GM21367 (cell line): ENCODE data around the gene SSR1.
"Not testable (repeated sequence)": the region's sequence is repeated elsewhere in the genome, so short reads cannot be mapped to it uniquely, and the experiment has no call there.

Experiments used
- ATAC-seq: cut with Tn5 transposase; IDR thresholded peaks from one replicate; pipeline ENCODE4 v1.9.1; 2021; ENCODE audit not compliant: unreplicated experiment

Gene SSR1

DNA sequence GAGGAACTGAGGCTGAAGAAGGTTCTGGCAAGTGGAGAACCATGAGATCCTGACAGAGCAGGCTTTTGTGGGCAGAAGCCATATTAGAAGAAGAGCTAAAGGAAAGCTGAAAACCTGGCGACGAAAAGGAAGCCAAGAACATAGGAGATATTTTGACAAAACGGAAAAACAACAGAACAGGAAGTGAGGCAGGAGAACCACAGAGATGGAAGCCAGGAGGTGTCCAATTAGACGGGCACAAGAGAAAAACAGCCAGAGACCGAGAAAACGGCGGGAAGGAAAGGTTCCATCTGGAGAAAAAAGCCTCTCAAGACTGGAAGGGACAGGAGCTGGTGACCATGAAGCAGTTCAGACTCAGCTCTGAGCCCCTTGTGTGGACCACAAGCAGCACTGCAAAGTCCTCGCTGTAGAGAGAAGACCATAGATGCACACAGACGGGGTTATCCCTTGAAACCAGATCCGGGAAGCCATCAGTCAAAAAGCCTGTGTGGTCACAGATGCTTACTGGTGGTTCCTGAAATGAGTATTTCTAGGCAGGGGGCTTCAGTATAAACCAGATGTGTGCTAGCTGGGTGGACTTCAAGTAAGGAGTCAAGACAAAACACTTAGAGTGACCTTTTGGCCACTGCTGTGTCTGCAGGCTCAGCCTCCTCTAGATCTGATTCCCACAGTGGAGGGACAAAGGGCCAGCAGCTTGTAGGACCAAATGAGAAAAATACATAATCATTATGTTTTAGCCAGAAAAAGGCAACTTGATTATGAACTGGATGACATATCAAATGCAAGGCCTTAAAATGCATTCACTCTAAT is 30.7 kb downstream of the SSR1 start:
- no peak for ATAC-seq

DNA sequence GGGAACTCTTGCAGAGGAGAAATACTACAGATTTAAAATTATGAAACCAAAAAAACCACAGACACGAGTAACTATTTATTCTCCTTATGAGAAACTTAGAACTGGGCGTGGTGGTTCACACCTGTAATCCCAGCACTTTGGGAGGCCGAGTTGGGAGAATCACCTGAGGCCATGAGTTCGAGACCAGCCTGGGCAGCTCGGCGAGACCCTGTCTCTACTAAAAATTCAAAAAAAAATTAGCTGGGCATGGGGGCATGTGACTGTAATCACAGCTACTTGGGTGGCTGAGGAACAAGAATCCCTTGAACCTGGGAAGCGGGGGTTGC is 36.8 kb downstream of the SSR1 start:
- no peak for ATAC-seq

DNA sequence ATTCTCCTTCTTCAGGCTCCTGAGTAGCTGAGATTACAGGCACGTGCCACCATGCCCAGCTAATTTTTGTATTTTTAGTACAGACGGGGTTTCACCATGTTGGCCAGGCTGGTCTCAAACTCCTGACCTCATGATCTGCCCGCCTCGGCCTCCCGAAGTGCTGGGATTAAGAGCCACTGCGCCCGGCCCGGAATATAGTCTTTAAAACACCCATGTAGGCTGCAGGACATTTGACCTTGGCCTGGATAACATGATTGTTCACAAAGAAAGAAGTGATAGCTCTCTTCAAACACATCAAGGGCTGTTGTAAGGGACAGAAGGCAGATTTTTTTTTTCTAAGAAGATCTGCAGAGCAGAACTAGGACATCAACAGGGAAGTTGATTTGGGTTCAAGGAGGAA is 38.5 kb downstream of the SSR1 start:
- not testable (repeated sequence) for ATAC-seq

DNA sequence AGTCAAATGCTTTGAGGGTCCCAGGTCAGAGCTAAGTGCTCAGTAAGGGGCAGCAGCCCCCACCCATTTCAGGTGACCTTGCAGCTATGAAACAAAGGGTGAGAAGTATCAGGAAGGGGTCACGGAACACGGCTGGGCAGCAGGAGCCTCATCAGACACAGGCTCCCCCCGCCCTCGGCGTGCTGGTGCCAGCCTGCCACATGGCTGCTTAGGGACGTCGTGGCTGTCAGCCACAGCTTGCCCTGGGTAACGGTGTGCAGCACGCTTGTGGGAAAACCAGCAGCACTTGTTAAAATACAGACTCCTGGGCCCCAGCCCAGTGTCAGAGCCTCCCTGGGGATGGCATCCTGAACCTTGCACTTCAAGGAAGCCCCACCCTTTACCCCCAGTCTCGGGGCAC is 39.3 kb downstream of the SSR1 start:
- ATAC-seq = no peak

DNA sequence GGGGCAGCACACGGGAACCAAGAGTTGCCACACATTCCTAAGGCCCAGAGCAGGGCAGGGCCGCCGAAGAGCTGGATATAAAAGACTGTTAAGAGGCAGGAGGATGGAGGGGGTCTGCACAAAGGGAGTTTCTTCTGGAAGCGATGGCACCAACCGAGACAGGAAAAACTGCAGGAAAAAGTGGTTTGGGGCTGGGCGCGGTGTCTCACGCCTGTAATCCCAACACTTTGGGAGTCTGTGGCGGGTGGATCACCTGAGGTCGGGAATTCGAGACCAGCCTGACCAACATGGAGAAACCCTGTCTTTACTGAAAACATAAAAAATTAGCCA is 41.8 kb downstream of the SSR1 start:
- no peak for ATAC-seq

DNA sequence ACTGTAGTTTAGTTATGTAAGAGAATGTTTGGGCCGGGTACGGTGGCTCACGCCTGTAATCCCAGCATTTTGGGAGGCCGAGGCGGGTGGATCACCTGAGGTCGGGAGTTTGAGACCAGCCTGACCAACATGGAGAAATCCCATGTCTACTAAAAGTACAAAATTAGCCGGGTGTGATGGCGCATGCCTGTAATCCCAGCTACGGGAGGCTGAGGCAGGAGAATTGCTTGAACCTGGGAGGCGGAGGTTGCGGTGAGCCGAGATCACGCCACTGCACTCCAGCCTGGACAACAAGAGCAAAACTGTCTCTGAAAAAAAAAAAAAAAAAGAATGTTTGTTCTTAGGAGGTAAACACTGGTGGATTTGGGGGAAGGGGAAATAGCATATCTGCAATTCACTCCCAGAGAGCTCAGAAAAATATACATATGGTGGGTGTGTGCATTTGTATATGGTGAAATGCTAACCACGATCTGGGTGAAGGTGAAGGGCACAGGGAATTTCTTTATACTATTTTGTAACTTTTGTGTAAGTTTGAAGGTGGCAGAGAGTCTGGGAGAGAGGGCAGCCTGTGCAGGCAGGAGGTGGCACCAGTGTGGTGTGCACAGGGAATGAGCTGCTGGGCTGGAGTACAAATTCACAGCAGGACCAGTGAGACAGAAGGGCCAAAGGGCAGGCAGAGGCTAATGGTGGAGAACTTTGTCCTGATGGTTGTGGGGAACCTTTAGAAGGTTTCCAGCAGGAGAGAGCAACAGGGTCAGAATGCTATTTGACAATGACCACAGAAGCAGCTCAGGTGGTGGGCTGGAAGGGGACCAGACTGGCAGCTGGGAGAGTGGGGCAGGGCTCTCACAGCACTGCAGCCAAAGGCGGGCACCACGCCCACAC is 42.4 kb downstream of the SSR1 start:
- no peak for ATAC-seq

DNA sequence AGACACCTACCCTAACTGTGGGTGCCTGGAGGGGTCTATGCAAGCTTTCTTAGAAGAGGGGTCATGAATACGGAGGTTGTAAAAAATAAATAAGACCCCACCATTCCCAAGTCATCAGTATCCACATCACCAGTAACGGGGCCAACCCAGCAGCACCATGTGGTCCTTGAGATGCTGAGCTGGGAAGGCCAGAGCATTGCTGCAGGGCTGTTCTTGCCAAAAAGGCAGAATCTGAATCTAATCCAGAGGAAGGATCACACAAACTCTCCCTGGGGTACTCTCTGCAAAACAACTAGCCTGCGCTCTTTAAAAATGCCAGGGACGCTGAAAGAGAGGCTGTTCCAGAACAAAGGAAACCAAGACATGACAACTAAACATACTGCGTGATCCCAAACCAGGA is 43.2 kb downstream of the SSR1 start:
- no peak for ATAC-seq

DNA sequence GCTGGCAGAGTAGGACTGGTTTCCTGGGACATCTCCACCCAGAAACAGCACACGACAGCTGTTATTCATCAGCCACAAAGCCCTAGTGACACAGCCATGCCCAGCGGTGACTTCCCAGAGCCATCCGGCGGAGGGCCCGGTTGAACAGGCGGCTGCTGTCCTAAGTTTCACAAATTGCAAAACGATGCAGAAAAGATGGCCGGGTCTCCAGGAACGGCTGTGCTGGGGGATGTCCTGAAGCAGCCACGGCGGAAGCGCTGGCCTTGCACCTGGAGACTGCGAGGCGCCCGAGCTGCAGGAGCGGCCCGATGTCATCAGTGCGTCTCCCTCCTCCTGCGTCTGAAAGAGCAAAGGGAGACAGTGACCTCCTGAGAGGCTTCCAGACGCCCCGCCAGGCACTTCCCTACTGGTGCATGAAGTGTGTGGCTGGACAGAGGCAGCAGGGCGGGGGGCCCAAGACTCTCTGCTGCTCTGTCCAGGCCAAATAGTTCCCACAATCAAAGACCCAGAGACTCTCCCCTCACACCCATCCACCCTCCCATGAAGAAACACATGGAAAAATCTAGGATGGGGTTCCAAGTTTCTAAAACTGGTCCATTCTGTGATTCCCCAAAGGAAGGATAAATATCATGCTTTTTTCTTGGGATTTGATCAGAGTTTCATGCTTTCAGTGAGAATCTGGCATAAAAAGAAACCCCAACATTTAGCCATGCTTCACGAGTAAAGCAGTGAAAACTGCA is 44.0 kb downstream of the SSR1 start:
- ATAC-seq = no peak

DNA sequence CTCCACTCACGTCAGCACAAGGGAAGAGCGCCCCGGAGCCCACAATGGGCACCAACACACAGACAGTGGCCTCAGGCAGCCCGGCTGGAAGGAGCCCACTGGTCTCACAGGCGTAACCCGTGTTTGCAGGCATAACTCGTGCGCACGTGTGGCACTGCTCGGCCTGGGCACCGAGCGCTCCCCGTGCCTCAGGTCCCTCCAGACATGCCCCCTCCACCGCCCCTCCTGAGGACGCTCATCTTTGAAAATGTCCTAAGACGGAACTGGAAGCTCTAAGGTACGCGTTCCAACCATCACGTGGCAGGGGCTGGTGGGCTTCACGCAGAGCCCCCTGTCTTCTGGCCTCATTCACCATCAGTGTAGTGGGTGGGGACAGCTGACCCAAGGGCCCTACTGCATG is 44.6 kb downstream of the SSR1 start:
- ATAC-seq = no peak

DNA sequence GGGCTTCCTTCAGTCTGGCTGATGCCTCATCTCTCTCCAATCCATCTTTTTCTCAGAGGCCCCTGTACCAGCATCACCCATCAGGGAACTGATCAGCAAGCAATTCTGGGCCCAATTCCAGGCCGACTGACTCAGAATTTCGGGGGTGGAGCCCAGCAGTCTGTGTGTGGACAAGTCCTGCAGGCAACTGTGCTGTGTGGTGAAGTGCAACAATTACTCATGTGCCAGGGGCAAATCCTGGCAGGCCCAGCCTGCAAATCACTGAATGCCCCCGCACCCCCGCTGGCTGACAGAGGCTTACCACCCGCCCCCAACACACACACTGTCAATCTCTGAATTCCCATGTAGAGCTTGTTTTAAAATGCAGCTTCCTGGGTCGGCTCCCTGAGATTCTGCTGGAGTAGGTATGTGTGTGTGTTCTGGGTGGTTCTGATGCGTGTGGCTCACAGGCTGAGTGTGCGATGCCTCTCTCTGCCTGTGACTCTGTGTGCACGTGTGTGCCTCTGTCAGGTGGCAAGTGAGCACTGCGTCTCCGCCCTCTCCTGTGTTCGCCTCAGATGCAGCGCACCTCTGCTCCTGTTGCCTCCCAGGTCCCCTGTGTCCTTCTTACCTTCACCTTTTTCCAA is 45.4 kb downstream of the SSR1 start:
- ATAC-seq = no peak

DNA sequence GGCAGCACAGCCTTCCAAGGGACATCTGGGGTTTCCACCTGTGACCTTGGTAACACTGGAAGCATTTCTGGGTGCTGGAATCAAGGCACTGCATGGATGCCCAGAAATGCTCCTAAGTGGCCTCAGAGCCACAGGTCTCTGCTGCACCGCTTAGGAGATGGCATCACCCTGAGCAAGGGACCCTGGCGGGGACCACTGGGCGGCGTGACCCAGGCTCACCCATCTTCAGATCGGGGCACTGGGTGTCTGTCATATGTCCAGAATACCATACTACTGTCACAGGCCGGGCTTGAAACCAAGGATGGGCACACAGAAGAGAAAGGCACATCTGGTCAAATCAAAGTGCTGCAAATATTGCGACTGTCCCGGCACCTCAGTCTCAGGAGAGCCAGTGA is 45.9 kb downstream of the SSR1 start:
- no peak for ATAC-seq

DNA sequence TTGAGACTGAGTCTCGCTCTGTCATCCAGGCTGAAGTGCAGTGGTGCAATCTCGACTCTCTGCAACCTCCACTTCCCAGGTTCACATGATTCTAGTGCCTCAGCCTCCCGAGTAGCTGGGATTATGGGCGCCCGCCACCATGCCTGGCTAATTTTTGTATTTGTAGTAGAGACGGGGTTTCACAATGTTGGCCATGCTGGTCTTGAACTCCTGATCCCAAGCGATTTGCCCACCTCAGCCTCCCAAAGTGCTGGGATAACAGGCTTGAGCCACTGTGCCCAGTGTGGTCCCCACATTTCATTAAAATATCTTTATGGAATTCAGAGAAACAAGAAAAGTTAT is 47.6 kb downstream of the SSR1 start:
- not testable (repeated sequence) for ATAC-seq

DNA sequence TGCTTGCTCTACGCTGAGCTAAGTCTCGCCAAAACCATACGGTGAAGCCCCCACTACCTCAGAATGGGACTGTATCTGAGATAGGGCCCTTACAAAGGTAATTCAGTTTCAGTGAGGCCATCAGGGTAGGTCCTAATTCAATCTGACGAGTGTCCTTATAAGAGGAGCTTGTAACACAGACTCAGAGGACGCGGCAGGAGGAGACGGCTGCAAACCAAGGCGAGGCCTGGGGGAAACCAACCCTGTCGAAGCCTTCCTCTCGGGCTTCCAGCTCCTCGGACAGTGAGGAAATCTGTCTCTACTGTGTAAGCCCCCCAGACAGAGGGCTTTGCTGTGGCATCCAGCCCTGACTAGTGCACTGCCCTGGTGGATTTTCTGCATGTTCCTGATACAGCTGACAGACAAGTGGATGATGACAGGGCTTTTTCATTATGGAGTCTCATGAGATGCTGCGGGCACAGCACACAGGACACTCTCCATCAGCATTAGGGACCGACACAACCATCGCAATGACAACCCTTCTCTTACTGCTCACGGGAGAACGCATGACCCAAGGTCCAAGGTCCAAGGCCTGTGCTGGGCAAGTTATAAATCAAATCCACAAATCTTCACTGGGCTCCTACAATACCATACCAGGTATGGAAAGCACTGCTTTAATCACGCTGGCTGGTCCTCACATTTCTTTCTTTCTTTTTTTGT is 48.2 kb downstream of the SSR1 start:
- ATAC-seq = no peak

DNA sequence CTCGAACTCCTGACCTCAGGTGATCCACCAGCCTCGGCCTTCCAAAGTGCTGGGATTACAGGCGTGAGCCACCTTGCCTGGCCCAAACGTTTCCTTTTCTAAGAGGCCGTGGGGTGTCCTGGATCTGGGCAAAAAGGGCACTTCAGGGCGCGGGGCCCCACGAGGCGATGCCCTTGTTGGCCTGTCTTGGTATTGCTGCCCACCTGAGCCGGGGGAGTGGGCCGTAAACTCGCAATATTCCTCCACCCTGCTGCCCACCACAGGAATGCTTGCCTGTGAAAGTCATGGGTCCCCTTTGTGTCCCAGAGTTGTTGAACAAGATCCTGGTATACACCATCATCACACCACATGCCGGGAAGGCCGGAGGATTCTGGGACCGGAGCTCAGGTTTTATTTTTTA is 49.0 kb downstream of the SSR1 start:
- no peak for ATAC-seq

DNA sequence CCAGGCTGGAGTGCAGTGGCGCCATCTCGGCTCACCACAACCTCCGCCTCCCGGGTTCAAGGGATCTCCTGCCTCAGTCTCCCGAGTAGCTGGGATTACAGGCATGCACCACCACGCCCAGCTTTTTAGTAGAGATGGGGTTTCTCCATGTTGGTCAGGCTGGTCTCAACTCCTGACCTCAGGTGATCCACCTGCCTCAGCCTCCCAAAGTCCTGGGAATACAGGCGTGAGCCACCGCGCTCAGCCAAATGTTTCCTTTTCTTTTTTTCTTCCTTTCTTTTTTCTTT is 49.5 kb downstream of the SSR1 start:
- not testable (repeated sequence) for ATAC-seq

DNA sequence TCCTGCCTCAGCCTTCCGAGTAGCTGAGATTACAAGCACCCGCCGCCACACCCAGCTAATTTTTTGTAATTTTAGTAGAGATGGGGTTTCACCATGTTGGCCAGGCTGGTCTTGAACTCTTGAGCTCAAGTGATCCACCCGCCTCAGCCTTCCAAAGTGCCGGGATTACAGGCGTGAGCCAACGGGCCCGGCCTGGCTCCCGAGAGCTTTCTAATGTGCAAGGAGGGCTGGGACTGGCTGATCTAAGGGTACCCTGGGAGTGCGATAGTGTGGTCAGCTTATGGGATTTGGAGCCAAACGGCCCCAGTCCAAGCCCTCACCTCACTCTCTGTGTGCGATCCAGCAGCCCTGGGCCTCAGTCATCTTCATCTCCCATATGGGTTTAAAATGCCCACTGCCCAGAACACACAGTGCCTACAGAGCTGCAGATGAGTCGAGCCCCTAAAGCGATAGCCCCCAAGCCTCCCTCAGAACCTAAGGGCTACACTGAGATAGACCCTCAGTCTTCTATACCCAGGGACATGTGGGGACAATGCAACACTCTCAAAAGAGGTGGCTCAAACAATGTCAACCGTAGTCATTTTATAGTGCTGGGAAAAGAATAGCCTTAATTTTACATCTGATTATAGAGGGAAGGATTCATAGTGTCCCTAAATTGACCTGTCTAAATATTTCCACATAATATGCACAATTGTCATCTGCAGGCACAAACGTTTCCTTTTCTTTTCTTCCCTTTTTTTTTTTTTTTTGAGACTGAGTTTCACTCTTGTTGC is 50.1 kb downstream of the SSR1 start:
- no peak for ATAC-seq

DNA sequence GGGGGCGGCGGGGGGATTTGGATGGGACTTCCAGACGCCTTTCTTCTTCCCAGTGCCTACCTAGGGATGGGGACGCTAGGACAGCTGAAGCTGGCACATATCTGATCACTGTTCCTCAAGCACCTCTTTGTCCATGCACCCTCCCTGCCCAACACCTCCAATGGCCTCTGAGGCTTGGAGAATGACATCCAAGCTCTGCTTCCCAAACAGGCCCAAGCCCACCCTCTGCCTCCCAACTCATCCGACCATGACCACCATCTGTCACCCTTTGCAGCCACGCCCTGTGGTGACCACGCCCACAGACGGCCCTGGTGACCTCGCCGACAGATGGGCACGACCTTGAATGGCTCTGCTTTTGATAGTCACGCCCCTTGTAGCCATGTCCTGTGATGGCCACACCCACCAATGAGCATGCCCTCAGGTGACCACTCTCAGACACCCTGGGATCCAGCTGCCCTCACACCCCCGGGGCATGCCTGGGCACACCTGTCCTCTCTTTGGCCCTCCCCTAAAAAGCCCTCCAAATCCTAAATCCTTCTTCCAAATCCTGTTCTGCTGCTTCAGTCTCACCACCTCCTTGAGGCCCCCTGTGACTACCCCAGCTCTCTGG is 51.0 kb downstream of the SSR1 start:
- no peak for ATAC-seq

DNA sequence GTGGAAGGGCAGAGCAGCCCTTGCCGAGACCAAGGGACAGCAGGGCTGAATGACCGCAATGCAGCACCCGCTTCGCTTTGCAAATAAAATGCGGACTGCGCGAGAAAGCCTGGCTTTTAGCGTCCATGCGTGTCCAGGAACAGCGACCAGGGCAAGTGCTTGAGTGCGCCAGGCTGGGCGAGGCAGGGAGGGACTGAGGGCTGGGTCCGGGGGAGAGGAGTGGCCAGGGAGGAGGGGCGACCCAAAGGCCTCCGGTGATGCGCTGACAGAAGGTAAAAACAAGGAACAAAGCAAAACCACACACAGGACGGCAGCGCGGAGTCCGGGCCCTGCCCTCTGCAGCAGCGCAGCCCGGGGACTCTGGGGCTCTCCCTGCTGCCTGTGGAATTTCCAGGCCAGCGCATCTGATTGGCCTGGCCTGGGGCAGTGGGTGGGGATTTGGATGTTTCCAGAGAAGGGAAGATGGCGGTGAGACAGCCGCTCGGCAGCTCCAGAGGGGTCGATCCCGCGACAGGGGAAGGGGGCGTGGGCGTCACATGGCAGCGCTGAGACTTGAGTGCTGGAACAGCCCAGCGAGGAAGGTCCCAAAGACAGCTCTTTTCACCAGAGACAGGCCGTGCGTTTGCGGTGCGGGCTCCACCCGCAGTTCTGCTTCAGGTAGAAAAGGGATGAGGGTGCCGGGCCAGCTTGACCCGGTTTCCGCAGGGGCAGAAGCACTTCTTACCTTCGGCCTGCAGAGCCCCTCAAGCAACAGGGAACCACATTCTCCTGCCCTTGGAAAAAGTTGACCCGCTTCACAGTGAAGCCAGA is 51.8 kb downstream of the SSR1 start:
- no peak for ATAC-seq
